ENCODE results near the gene HIPK2. TPM values are rescaled to one million over a fixed set of nuclear protein-coding genes. Genes with fewer than 3 reads are reported as not detected.

HIPK2 gene
- total RNA-seq, 1 donor from 2014 or later, result 47.2 TPM

- Mint-ChIP-seq H3K4me3 (ENCODE audit: unreplicated experiment) (peak overlapping the region; percentile 18), H3K27me3 (ENCODE audit: unreplicated experiment) (peaks cover 2% of the 10 kb centered on the region), H3K9me3 (ENCODE audit: unreplicated experiment) (no peaks in the 10 kb centered on the region), H3K4me1 (ENCODE audit: unreplicated experiment) (peaks cover 31% of the 10 kb centered on the region), H3K36me3 (ENCODE audit: low read depth, unreplicated experiment) (peaks cover 16% of the 10 kb centered on the region), H3K27ac (ENCODE audit: unreplicated experiment) (no peak overlapping the region)
- TF ChIP-seq CTCF (IDR thresholded peaks at IDR 0.05; ENCODE audit: unreplicated experiment), result no peak
- no peak for DNase-seq (ENCODE audit: low spot score)
Observed at GRCh38 chr7:139568346-139568675, 209.5 kb downstream of the HIPK2 start.

GRCh38 chr7:139567647-139568345 is 210.0 kb downstream of the HIPK2 start:
- Mint-ChIP-seq H3K36me3 (ENCODE audit: low read depth, unreplicated experiment) (peaks cover 16% of the 10 kb centered on the region), H3K4me1 (ENCODE audit: unreplicated experiment) (peaks cover 36% of the 10 kb centered on the region), H3K4me3 (ENCODE audit: unreplicated experiment) (no peak overlapping the region), H3K27ac (ENCODE audit: unreplicated experiment) (no peak overlapping the region), H3K27me3 (ENCODE audit: unreplicated experiment) (peaks cover 2% of the 10 kb centered on the region), H3K9me3 (ENCODE audit: unreplicated experiment) (no peaks in the 10 kb centered on the region)
- no peak for TF ChIP-seq CTCF (IDR thresholded peaks at IDR 0.05; ENCODE audit: unreplicated experiment)
- no peak for DNase-seq (ENCODE audit: low spot score)

GRCh38 chr7:139566736-139567646 is 210.8 kb downstream of the HIPK2 start:
- no peak for DNase-seq (ENCODE audit: low spot score)
- H3K27ac Mint-ChIP-seq (ENCODE audit: unreplicated experiment), result no peak overlapping the region
- H3K4me1 Mint-ChIP-seq (ENCODE audit: unreplicated experiment), result peaks cover 38% of the 10 kb centered on the region
- peaks cover 16% of the 10 kb centered on the region for H3K36me3 Mint-ChIP-seq (ENCODE audit: low read depth, unreplicated experiment)
- peaks cover 2% of the 10 kb centered on the region for H3K27me3 Mint-ChIP-seq (ENCODE audit: unreplicated experiment)
- TF ChIP-seq CTCF (IDR thresholded peaks at IDR 0.05; ENCODE audit: unreplicated experiment), result no peak
- H3K9me3 Mint-ChIP-seq (ENCODE audit: unreplicated experiment), result no peaks in the 10 kb centered on the region
- no peak overlapping the region for H3K4me3 Mint-ChIP-seq (ENCODE audit: unreplicated experiment)

GRCh38 chr7:139566075-139566474 is 211.7 kb downstream of the HIPK2 start:
- H3K4me3 Mint-ChIP-seq (ENCODE audit: unreplicated experiment), result no peak overlapping the region
- no peak overlapping the region for H3K27ac Mint-ChIP-seq (ENCODE audit: unreplicated experiment)
- no peak for TF ChIP-seq CTCF (IDR thresholded peaks at IDR 0.05; ENCODE audit: unreplicated experiment)

GRCh38 chr7:139563856-139564255 is 213.9 kb downstream of the HIPK2 start:
- peaks cover 38% of the 10 kb centered on the region for H3K4me1 Mint-ChIP-seq (ENCODE audit: unreplicated experiment)

More at GRCh38 chr7:139566075-139566474, 211.7 kb downstream of the HIPK2 start:
- no peak for DNase-seq (ENCODE audit: low spot score)
- H3K27me3 Mint-ChIP-seq (ENCODE audit: unreplicated experiment), result peaks cover 2% of the 10 kb centered on the region
- peaks cover 38% of the 10 kb centered on the region for H3K4me1 Mint-ChIP-seq (ENCODE audit: unreplicated experiment)
- H3K36me3 Mint-ChIP-seq (ENCODE audit: low read depth, unreplicated experiment), result peaks cover 16% of the 10 kb centered on the region
- H3K9me3 Mint-ChIP-seq (ENCODE audit: unreplicated experiment), result no peaks in the 10 kb centered on the region

More at GRCh38 chr7:139563856-139564255, 213.9 kb downstream of the HIPK2 start:
- no peak overlapping the region for H3K4me3 Mint-ChIP-seq (ENCODE audit: unreplicated experiment)
- no peak overlapping the region for H3K27ac Mint-ChIP-seq (ENCODE audit: unreplicated experiment)
- peaks cover 8% of the 10 kb centered on the region for H3K36me3 Mint-ChIP-seq (ENCODE audit: low read depth, unreplicated experiment)
- H3K9me3 Mint-ChIP-seq (ENCODE audit: unreplicated experiment), result no peaks in the 10 kb centered on the region
- H3K27me3 Mint-ChIP-seq (ENCODE audit: unreplicated experiment), result peaks cover 9% of the 10 kb centered on the region
- no peak for TF ChIP-seq CTCF (IDR thresholded peaks at IDR 0.05; ENCODE audit: unreplicated experiment)
- no peak for DNase-seq (ENCODE audit: low spot score)

All from endothelial cell (in vitro differentiated cells).